B cell (primary cell): ENCODE results near the gene SPATA21. TPM values are rescaled to one million over a fixed set of nuclear protein-coding genes. Genes with fewer than 3 reads are reported as not detected.

Experiments
- ATAC-seq: fragments of 200-7000 bp; cut with Tn5 transposase; one replicate; pipeline ENCODE4 v1.10.0; 2021; ENCODE audit warnings: low read depth, mild to moderate bottlenecking, moderate number of reproducible peaks, moderate library complexity
- CTCF ChIA-PET: fragments of 350-600 bp; sonication (Branson Sonifier 250); formaldehyde crosslinking; loops from one replicate; lab custom pipeline; 2021; ENCODE audit warnings: antibody characterized with exemption, inconsistent platforms; lab: Charles Lee
- POLR2A ChIA-PET: fragments of 350-600 bp; sonication (Branson Sonifier 250); formaldehyde crosslinking; loops from one replicate; lab custom pipeline; 2021; ENCODE audit warnings: antibody characterized with exemption; lab: Charles Lee
- DNase-seq: peaks from one replicate; pipeline ENCODE4 v3.0.0; 2013
- H2AFZ ChIP-seq: 2 replicates; pipeline ENCODE4 v1.6.1; 2012; ENCODE audit warnings: mild to moderate bottlenecking, low read depth, low read length; ENCODE audit not compliant: insufficient read depth, poor library complexity, severe bottlenecking
- H3K27ac ChIP-seq, 2 donors: 1 replicate in 1 of 2; 2 replicates in 1 of 2; pipeline ENCODE4 v1.5.1; 2012 to 2013; ENCODE audit warnings: low read length in 2 of 2, mild to moderate bottlenecking in 2 of 2, moderate library complexity in 1 of 2
- H3K27me3 ChIP-seq, 4 experiments: fragments of 200-600 bp in 1 of 4; sonication (generic) in 1 of 4; replicated peaks in 1 of 4; 1 replicate in 2 of 4; 2 replicates in 2 of 4; pipeline versions ENCODE4 v1.6.1 to v1.7.0; 2013 to 2016; ENCODE audit warnings: low read length in 3 of 4, mild to moderate bottlenecking in 2 of 4, mixed read lengths in 1 of 4, moderate library complexity in 1 of 4; ENCODE audit not compliant: insufficient read depth in 4 of 4, control insufficient read depth in 3 of 4; ENCODE audit errors: control extremely low read depth in 1 of 4
- H3K36me3 ChIP-seq, 2 experiments: replicated peaks in 1 of 2; 1 replicate in 1 of 2; 2 replicates in 1 of 2; pipeline versions ENCODE4 v1.6.1 to v1.7.1; 2013; ENCODE audit warnings: low read length in 1 of 2; ENCODE audit not compliant: insufficient read depth in 2 of 2, control insufficient read depth in 1 of 2; ENCODE audit errors: control extremely low read depth in 1 of 2, extremely low read depth in 1 of 2
- H3K4me1 ChIP-seq, 2 donors: fragments of 200-600 bp in 1 of 2; sonication (generic) in 1 of 2; 1 replicate in 1 of 2; 2 replicates in 1 of 2; pipeline versions ENCODE4 v1.5.1 to v1.6.1; 2013 to 2017; ENCODE audit warnings: low read length in 2 of 2; ENCODE audit not compliant: control insufficient read depth in 2 of 2, insufficient read depth in 2 of 2
- H3K4me2 ChIP-seq: replicated peaks from 2 replicates; pipeline ENCODE3; 2012; ENCODE audit warnings: mild to moderate bottlenecking, low read depth, low read length; ENCODE audit not compliant: poor library complexity, severe bottlenecking
- H3K4me3 ChIP-seq, 5 experiments: fragments of 200-600 bp in 1 of 5; sonication (generic) in 1 of 5; 1 replicate in 3 of 5; 2 replicates in 2 of 5; pipeline versions ENCODE4 v1.5.1 to v1.7.0; 2011 to 2016; ENCODE audit warnings: low read length in 4 of 5, mild to moderate bottlenecking in 4 of 5, low read depth in 2 of 5, control low read depth in 1 of 5, moderate library complexity in 1 of 5; ENCODE audit not compliant: insufficient read depth in 1 of 5; ENCODE audit errors: control extremely low read depth in 1 of 5, extremely low read depth in 1 of 5
- H3K79me2 ChIP-seq: fragments of 200-600 bp; sonication (generic); one replicate; pipeline ENCODE4 v1.6.0; 2016; ENCODE audit warnings: low read length; ENCODE audit not compliant: control insufficient read depth, insufficient read depth
- H3K9ac ChIP-seq: fragments of 200-600 bp; sonication (generic); 2 replicates; pipeline ENCODE4 v1.6.1; 2017; ENCODE audit warnings: mild to moderate bottlenecking, low read length, moderate library complexity
- H3K9me3 ChIP-seq, 3 donors: one replicate each; pipeline versions ENCODE4 v1.6.1 to v1.7.1; 2013; ENCODE audit warnings: low read length in 2 of 3; ENCODE audit not compliant: control insufficient read depth in 2 of 3, insufficient read depth in 1 of 3; ENCODE audit errors: control extremely low read depth in 1 of 3
- H4K20me1 ChIP-seq: 2 replicates; pipeline ENCODE4 v1.6.0; 2012; ENCODE audit warnings: mild to moderate bottlenecking, low read length; ENCODE audit not compliant: insufficient read depth, control insufficient read depth, poor library complexity, severe bottlenecking
- H3K27ac Mint-ChIP-seq: one replicate; pipeline ENCODE4 v1.8.0; 2021; ENCODE audit warnings: mixed read lengths
- H3K27me3 Mint-ChIP-seq: one replicate; pipeline ENCODE4 v1.8.0; 2021; ENCODE audit warnings: mixed read lengths
- H3K4me1 Mint-ChIP-seq: one replicate; pipeline ENCODE4 v1.8.0; 2021; ENCODE audit warnings: mixed read lengths
- H3K4me3 Mint-ChIP-seq: one replicate; pipeline ENCODE4 v1.8.0; 2021; ENCODE audit warnings: mixed read lengths
- H3K9me3 Mint-ChIP-seq: one replicate; pipeline ENCODE4 v1.8.0; 2022; ENCODE audit warnings: mixed read lengths; ENCODE audit not compliant: insufficient read depth
- CTCF ChIP-seq: fragments of 200-600 bp; IDR thresholded peaks from one replicate; pipeline ENCODE4 v1.8.0; 2022; ENCODE audit warnings: antibody characterized with exemption, mild to moderate bottlenecking
- EZH2 ChIP-seq: IDR thresholded peaks from 2 replicates; pipeline ENCODE4 v1.6.1; 2012; ENCODE audit warnings: borderline replicate concordance, low read depth, mild to moderate bottlenecking, moderate library complexity, low read length; ENCODE audit not compliant: insufficient read depth, poor library complexity, severe bottlenecking
- WGBS: methylation state at CpG from one replicate; pipeline ENCODE4 v1.1.5; 2013; ENCODE audit warnings: missing lambda C conversion rate; ENCODE audit not compliant: insufficient coverage; 5-methylcytosine and 5-hydroxymethylcytosine counted together
- intact Hi-C: fragments of 100-400 bp; cut with micrococcal nuclease; formaldehyde crosslinking; loops from one replicate; pipeline ENCODE4 v1.10.0; 2022
- polyA plus RNA-seq: library from polyadenylated mRNA; depleted of rRNA; stranded (reverse); fragments of >200 nt; gene quantifications from 2 replicates; pipeline ENCODE4 v1.2.3, GENCODE V29; 2012
- total RNA-seq, 2 donors: library from RNA; stranded (reverse); fragments of 120-200 nt in 1 of 2; gene quantifications; 1 replicate in 1 of 2; 2 replicates in 1 of 2; pipeline versions ENCODE4 v1.2.3 to v1.2.4, GENCODE V29; 2013 to 2022

The SPATA21 gene
- total and polyA plus RNA-seq, 2 donors (not counting 1 experiment from before 2014, with no cell fraction given): 0.01 TPM; not detected in 1

GRCh38 chr1:16351994-16352841 is 85.0 kb downstream of the SPATA21 start, which contains the start of gene FBXO42:
FBXO42 (minus strand) TSS chr1:16352480; CDS start chr1:16315418, 37,062 bp downstream.
- peak within 1 kb of the TSS; percentile 66 to 99 (median 81) for H3K4me3 ChIP-seq
- Mint-ChIP-seq H3K4me3 (peak within 1 kb of the TSS; percentile 84), H3K27me3 (no peaks in the 10 kb centered on the region), H3K27ac (peak within 1 kb of the TSS; percentile 92), H3K9me3 (no peaks in the 10 kb centered on the region), H3K4me1 (peaks cover 23% of the 10 kb centered on the region)
- peaks cover 49% of the 10 kb centered on the region for H3K79me2 ChIP-seq
- TF ChIP-seq EZH2 (no peak), CTCF (peak; percentile 54)
- no peaks in the 10 kb centered on the region for H3K9me3 ChIP-seq
- intact Hi-C loops: loop anchor here (1.0 to 5.0 kb wide), 4 partner anchors 11 to 135 kb away; partner anchors contain the start of genes NECAP2 and SZRD1
- H4K20me1 ChIP-seq: peaks cover 21% of the 10 kb centered on the region
- peaks cover 19 to 30% of the 10 kb centered on the region in 2 donors for H3K4me1 ChIP-seq
- no peaks in the 10 kb centered on the region for H3K27me3 ChIP-seq
- DNase-seq (peak; percentile 96), ATAC-seq (peak; percentile 93)
- ChIA-PET CTCF (interaction anchor here (0.6 to 4.7 kb wide), 6 partner anchors 11 to 273 kb away, joined by 3 to 52 read pairs (median 4); partner anchors contain the start of gene NECAP2), POLR2A (interaction anchor here (0.6 to 1.8 kb wide), 6 partner anchors 13 to 518 kb away, joined by 3 to 8 read pairs (median 4); partner anchors contain the start of gene SZRD1)
- peak within 1 kb of the TSS; percentile 87 to 90 for H3K27ac ChIP-seq
- H3K4me2 ChIP-seq: peak within 1 kb of the TSS; percentile 94
- H3K36me3 ChIP-seq: no peaks in the 10 kb centered on the region
- H3K9ac ChIP-seq: peak within 1 kb of the TSS; percentile 91
- H2AFZ ChIP-seq: peak within 1 kb of the TSS; percentile 95
- WGBS: under 1% methylated on average over 75 of the region's 81 CpGs
